IPS-18c (cell line): ENCODE data around the gene KIF4A.
"Not testable (repeated sequence)": the region's sequence is repeated elsewhere in the genome, so short reads cannot be mapped to it uniquely, and the experiment has no call there.

Source experiments
- H3K4me3 ChIP-seq: 2 replicates; pipeline ENCODE4 v1.7.0; 2013; ENCODE audit warnings: low read depth, mild to moderate bottlenecking, low read length, moderate library complexity; ENCODE audit not compliant: insufficient read depth
- H3K9me3 ChIP-seq: one replicate; pipeline ENCODE4 v1.6.1; 2013; ENCODE audit warnings: mild to moderate bottlenecking, low read length, moderate library complexity; ENCODE audit not compliant: control insufficient read depth, insufficient read depth

Gene KIF4A

GRCh38 chrX:70268034-70268433 lies 21.9 kb upstream of the KIF4A start, which contains the start of gene ARR3:
ARR3 (plus strand) TSS chrX:70268334; CDS start chrX:70269386, 1,052 bp downstream.
- Histone ChIP-seq H3K4me3 (no peak within 1 kb of the TSS), H3K9me3 (peaks cover 10% of the 10 kb centered on the region)

GRCh38 chrX:70274029-70274428 lies 15.9 kb upstream of the KIF4A start:
- H3K4me3 ChIP-seq, H3K9me3 ChIP-seq: not testable (repeated sequence)

GRCh38 chrX:70279081-70279480 lies 10.8 kb upstream of the KIF4A start:
- Histone ChIP-seq H3K4me3 (no peak overlapping the region), H3K9me3 (peaks cover 6% of the 10 kb centered on the region)

DNA sequence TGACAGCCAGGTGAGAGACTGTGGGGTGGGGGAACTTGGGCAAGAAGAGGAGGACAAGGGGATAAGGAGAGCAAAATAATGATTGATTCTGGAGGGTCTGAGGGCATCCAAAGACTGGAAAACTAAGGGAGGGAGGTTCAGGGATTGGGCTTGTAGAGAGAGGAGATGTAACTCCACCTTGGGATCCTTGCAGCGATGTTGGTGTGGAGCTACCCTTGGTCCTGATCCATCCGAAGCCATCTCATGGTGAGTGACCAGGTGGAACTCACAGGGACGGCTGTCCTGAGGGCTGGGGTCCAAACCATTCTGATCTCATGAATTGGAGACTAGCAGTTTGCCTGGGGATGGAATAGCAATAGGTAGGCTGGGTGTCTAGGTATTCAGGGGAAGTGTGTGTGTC lies 9.3 kb upstream of the KIF4A start:
- no peak overlapping the region for H3K4me3 ChIP-seq

GRCh38 chrX:70281951-70282350 lies 8.0 kb upstream of the KIF4A start, which contains the start of gene RAB41:
RAB41 (plus strand) TSS chrX:70282172; CDS start chrX:70282218, 46 bp downstream.
- Histone ChIP-seq H3K4me3 (no peak within 1 kb of the TSS), H3K9me3 (peaks cover 10% of the 10 kb centered on the region)

More for the DNA sequence above, 9.3 kb upstream of the KIF4A start:
- H3K9me3 ChIP-seq, result peaks cover 7% of the 10 kb centered on the region

GRCh38 chrX:70289168-70289792 lies 624 bp upstream of the KIF4A start:
- H3K4me3 ChIP-seq, result peak overlapping the region; percentile 59
- peaks cover 5% of the 10 kb centered on the region for H3K9me3 ChIP-seq

DNA sequence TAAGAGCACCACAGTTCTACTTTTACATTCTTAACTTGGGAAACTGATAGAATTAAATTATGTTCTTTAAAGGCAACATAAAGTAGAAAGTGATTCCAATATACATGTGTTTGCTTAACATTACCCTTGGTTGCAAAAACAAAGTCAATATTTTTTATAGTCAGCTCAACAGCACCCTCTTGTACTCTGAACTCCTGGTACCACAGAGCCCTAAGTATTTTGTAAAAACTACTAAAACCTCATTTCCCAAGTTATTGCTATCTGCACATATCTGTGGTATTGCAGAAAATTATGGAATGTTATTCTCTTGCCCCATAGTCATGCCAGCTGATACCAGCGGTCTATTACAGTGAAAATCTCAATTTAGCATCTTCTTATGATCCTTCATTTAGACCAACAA lies 2.9 kb downstream of the KIF4A start:
- no peak overlapping the region for H3K4me3 ChIP-seq

DNA sequence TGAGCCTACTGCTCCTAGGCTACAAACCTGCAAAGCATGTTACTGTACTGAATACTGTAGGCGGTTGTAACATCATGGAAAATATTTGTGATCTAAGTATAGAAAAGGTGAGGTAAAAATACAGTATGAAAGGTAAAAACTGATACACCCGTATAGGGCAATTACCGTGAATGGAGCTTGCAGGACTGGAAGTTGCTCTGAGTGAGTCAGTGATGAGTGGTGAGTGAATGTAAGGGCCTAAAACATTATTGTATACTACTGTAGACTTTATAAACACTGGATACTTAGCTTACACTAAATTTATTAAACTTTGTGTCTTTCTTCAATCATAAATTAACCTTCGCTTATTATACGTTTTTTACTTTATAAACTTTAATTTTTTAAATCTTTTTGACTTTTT lies 3.7 kb downstream of the KIF4A start:
- Histone ChIP-seq H3K9me3 (peaks cover 2% of the 10 kb centered on the region), H3K4me3 (no peak overlapping the region)

More for the DNA sequence above, 2.9 kb downstream of the KIF4A start:
- H3K9me3 ChIP-seq, result peaks cover 2% of the 10 kb centered on the region

- H3K9me3 ChIP-seq, result peaks cover 2% of the 10 kb centered on the region
- H3K4me3 ChIP-seq, result no peak overlapping the region
Observed at GRCh38 chrX:70301716-70302115, 11.8 kb downstream of the KIF4A start.

- Histone ChIP-seq H3K9me3 (no peaks in the 10 kb centered on the region), H3K4me3 (no peak overlapping the region)
Observed at GRCh38 chrX:70313503-70313902, 23.6 kb downstream of the KIF4A start.

GRCh38 chrX:70322784-70323183 lies 32.9 kb downstream of the KIF4A start:
- Histone ChIP-seq H3K9me3 (no peaks in the 10 kb centered on the region), H3K4me3 (no peak overlapping the region)

- not testable (repeated sequence) for H3K4me3 ChIP-seq, H3K9me3 ChIP-seq
Observed at GRCh38 chrX:70323628-70324027, 33.7 kb downstream of the KIF4A start.

DNA sequence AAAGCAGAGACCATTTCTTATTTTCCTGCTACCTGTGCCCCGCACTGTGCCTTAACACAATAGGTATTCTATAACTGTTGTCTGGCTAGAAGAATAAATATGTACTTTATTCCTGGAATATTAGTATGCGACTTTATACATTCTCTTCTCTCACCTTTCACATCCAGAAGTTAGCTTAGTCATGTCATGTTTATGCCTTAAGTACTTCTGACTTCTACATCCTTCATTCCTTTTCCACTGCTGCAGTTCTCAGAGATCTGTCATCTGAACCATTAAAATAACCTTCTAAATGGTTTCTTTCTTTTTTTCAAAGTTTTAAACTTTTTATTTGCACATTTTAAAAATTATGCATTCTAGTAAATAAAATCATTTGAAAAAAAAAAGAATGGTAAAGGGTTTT lies 34.4 kb downstream of the KIF4A start:
- no peak overlapping the region for H3K4me3 ChIP-seq

DNA sequence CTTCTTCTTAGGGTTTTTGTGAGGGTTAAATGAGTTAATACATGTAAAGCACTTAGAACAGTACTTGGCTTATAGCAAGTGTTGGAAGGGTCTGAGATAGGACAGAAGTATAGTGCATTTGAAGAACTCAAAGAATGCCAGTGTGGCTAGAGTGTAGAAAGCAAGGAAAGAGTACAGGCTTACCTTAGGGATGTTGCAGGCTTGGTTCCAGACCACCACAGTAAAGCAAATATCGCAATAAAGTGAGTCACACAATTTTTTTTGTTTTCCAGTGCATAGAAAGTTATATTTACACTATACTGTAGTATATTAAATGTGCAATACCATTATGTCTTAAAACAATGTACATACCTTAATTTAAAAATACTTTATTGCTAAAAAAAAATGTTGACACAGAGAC lies 41.3 kb downstream of the KIF4A start:
- no peaks in the 10 kb centered on the region for H3K9me3 ChIP-seq
- no peak overlapping the region for H3K4me3 ChIP-seq

More for the DNA sequence above, 34.4 kb downstream of the KIF4A start:
- no peaks in the 10 kb centered on the region for H3K9me3 ChIP-seq

GRCh38 chrX:70332600-70332999 lies 42.7 kb downstream of the KIF4A start:
- no peaks in the 10 kb centered on the region for H3K9me3 ChIP-seq
- H3K4me3 ChIP-seq, result no peak overlapping the region

GRCh38 chrX:70336767-70337166 lies 46.9 kb downstream of the KIF4A start:
- H3K4me3 ChIP-seq, result no peak overlapping the region
- peaks cover 2% of the 10 kb centered on the region for H3K9me3 ChIP-seq

DNA sequence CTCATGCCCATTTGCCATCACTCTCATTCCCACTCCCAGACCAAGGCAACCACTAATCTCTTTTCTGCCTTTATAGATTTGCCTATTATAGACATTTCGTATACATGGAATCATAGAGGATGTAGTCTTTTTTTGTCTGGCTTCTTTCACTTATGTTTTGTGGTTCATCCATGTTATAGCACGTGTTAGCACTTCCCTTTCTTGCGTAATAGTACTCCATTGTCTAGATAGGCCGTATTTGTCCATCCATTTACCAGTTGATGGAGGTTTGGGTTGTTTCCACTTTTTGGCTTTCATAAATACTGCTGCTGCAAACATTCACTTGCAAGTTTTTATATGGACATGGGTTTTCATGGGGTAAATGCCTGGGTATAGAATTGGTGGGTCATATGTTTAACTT lies 48.4 kb downstream of the KIF4A start:
- H3K9me3 ChIP-seq, result peaks cover 7% of the 10 kb centered on the region
- H3K4me3 ChIP-seq, result no peak overlapping the region

DNA sequence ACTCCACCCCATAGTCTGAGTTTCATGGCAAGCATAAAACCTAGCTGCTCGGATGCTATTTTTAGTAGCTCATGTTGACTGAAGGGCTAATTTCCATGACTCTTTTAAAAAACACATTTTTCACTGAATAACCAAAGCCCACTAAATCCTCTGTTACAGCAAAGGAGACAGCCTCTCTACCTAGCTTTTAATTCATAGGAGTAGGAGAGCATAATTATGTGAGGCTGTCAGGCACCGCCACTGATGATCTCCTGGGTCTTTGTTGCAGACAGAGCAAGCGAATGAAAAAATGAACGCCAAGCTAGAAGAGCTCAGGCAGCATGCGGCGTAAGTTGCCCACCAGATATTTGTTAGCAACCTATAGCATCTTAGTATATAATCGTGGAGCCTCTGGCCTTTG lies 53.5 kb downstream of the KIF4A start:
- no peak overlapping the region for H3K4me3 ChIP-seq
- H3K9me3 ChIP-seq, result peaks cover 8% of the 10 kb centered on the region
